HCT116 (cell line): Measurements from ENCODE around the gene NUP210. TPM values are rescaled to one million over a fixed set of nuclear protein-coding genes. Genes with fewer than 3 reads are reported as not detected.

Source experiments
- ATAC-seq: fragments of 200-7000 bp; cut with Tn5 transposase; 2 replicates; pipeline ENCODE4 v1.9.1; 2020; ENCODE audit warnings: mild to moderate bottlenecking, moderate library complexity
- BruUV-seq: library from RNA; stranded (reverse); fragments of 400-500 nt; replicated peaks from 2 replicates; lab custom pipeline; 2021; lab: Mats Ljungman, UMichigan
- CTCF ChIA-PET: fragments of 300-600 bp; sonication (Branson Sonifier 250); formaldehyde crosslinking; loops from one replicate; lab custom pipeline; 2021; ENCODE audit warnings: antibody characterized with exemption; lab: Charles Lee
- POLR2A ChIA-PET: fragments of 300-600, 350-600 bp; sonication (Branson Sonifier 250); formaldehyde crosslinking; loops from one replicate; lab custom pipeline; 2021; ENCODE audit warnings: antibody characterized with exemption; lab: Charles Lee
- RAD21 ChIA-PET, 2 experiments: fragments of 300-600 bp; sonication (Branson Sonifier 250); formaldehyde crosslinking; loops; one replicate each; lab custom pipeline; 2023; ENCODE audit warnings: low total read pairs in 2 of 2; ENCODE audit not compliant: uncharacterized antibody in 2 of 2, unreplicated experiment in 2 of 2, low non-redundant PET in 1 of 2; lab: Charles Lee
- DNase-seq: peaks from one replicate; pipeline ENCODE4 v3.0.0-alpha.2; 2010; ENCODE audit warnings: low read depth, low spot score
- H2AFZ ChIP-seq: fragments of 200-600 bp; shearing (Covaris generic), sonication (generic); 2 replicates; pipeline ENCODE4 v1.6.1; 2017; ENCODE audit warnings: low read depth, mixed run types, mixed read lengths, antibody characterized with exemption, low read length; ENCODE audit not compliant: poor library complexity, severe bottlenecking
- H3K27ac ChIP-seq: 2 replicates; pipeline ENCODE4 v1.5.1; 2012; ENCODE audit warnings: low read depth, low read length
- H3K27me3 ChIP-seq: fragments of 200-600 bp; sonication (generic); 2 replicates; pipeline ENCODE4 v1.6.1; 2016; ENCODE audit warnings: mixed run types, low read length, mixed read lengths; ENCODE audit not compliant: insufficient read depth
- H3K36me3 ChIP-seq, 2 experiments: fragments of 200-500 bp in 1 of 2; fragments of 200-600 bp in 1 of 2; sonication (Bioruptor generic) in 1 of 2; sonication (generic) in 1 of 2; 2 replicates each; pipeline versions ENCODE4 v1.5.1 to v1.6.1; 2014 to 2016; ENCODE audit warnings: low read length in 2 of 2, inconsistent platforms in 1 of 2, mixed read lengths in 1 of 2, mixed run types in 1 of 2; ENCODE audit not compliant: insufficient read depth in 2 of 2, control insufficient read depth in 1 of 2
- H3K4me1 ChIP-seq, 2 experiments: fragments of 200-600 bp in 1 of 2; sonication (generic) in 1 of 2; 2 replicates each; pipeline versions ENCODE4 v1.5.1 to v1.6.1; 2012 to 2017; ENCODE audit warnings: low read length in 2 of 2, inconsistent platforms in 1 of 2, mild to moderate bottlenecking in 1 of 2, mixed read lengths in 1 of 2, mixed run types in 1 of 2, moderate library complexity in 1 of 2; ENCODE audit not compliant: insufficient read depth in 2 of 2, control insufficient read depth in 1 of 2
- H3K4me2 ChIP-seq: fragments of 200-600 bp; sonication (generic); 2 replicates; pipeline ENCODE4 v1.6.1; 2017; ENCODE audit warnings: mixed run types, low read length, mixed read lengths
- H3K4me3 ChIP-seq, 2 experiments: fragments of 200-600 bp in 1 of 2; sonication (generic) in 1 of 2; replicated peaks in 1 of 2; 2 replicates each; pipeline ENCODE4 v1.5.1; 2011 to 2016; ENCODE audit warnings: low read length in 2 of 2, control low read depth in 1 of 2, low read depth in 1 of 2, mild to moderate bottlenecking in 1 of 2, mixed read lengths in 1 of 2, mixed run types in 1 of 2
- H3K79me2 ChIP-seq: fragments of 200-600 bp; sonication (generic); 2 replicates; pipeline ENCODE4 v1.6.1; 2017; ENCODE audit warnings: mild to moderate bottlenecking, mixed run types, low read length, moderate library complexity, mixed read lengths; ENCODE audit not compliant: insufficient read depth
- H3K9ac ChIP-seq: fragments of 200-600 bp; sonication (generic); 2 replicates; pipeline ENCODE4 v1.6.1; 2016; ENCODE audit warnings: low read length, mixed read lengths
- H3K9me2 ChIP-seq: fragments of 200-600 bp; sonication (generic), shearing (Covaris generic); 2 replicates; pipeline ENCODE4 v1.6.1; 2017; ENCODE audit warnings: mixed run types, mild to moderate bottlenecking, moderate library complexity; ENCODE audit not compliant: insufficient read depth
- H3K9me3 ChIP-seq, 2 experiments: fragments of 200-500 bp in 1 of 2; fragments of 200-600 bp in 1 of 2; sonication (Bioruptor generic) in 1 of 2; sonication (generic) in 1 of 2; 2 replicates each; pipeline ENCODE4 v1.6.1; 2014 to 2017; ENCODE audit warnings: low read length in 2 of 2, mixed read lengths in 2 of 2, inconsistent platforms in 1 of 2, low read depth in 1 of 2, mild to moderate bottlenecking in 1 of 2, mixed run types in 1 of 2, moderate library complexity in 1 of 2; ENCODE audit not compliant: control insufficient read depth in 1 of 2, insufficient read depth in 1 of 2
- H4K20me1 ChIP-seq: fragments of 200-600 bp; sonication (generic), shearing (Covaris generic); 2 replicates; pipeline ENCODE4 v1.6.1; 2017; ENCODE audit warnings: mixed run types, mild to moderate bottlenecking, moderate library complexity; ENCODE audit not compliant: insufficient read depth
- CBX3 ChIP-seq: IDR thresholded peaks from 2 replicates; pipeline ENCODE4 v1.6.1; 2012; ENCODE audit warnings: low read depth
- CEBPB ChIP-seq: IDR thresholded peaks from 2 replicates; pipeline ENCODE4 v1.6.1; 2012; ENCODE audit warnings: low read depth
- EGR1 ChIP-seq: IDR thresholded peaks from 2 replicates; pipeline ENCODE4 v1.6.1; 2012; ENCODE audit warnings: low read depth
- ELF1 ChIP-seq: IDR thresholded peaks from 2 replicates; pipeline ENCODE4 v1.6.1; 2012; ENCODE audit warnings: low read depth, borderline replicate concordance
- FOSL1 ChIP-seq: IDR thresholded peaks from 2 replicates; pipeline ENCODE4 v1.6.1; 2012; ENCODE audit warnings: low read depth
- JUND ChIP-seq: IDR thresholded peaks from 2 replicates; pipeline ENCODE4 v1.6.1; 2012
- POLR2A ChIP-seq: IDR thresholded peaks from 2 replicates; pipeline ENCODE4 v1.7.0; 2011; ENCODE audit warnings: borderline replicate concordance; ENCODE audit not compliant: insufficient read depth, insufficient read length; ENCODE audit errors: extremely low read depth
- RAD21 ChIP-seq: IDR thresholded peaks from 2 replicates; pipeline ENCODE4 v1.6.1; 2012; ENCODE audit warnings: low read depth, mild to moderate bottlenecking
- SIN3A ChIP-seq: IDR thresholded peaks from 2 replicates; pipeline ENCODE4 v1.6.1; 2012; ENCODE audit warnings: low read depth
- SRF ChIP-seq: IDR thresholded peaks from 2 replicates; pipeline ENCODE4 v1.6.1; 2012; ENCODE audit warnings: low read depth
- TCF7L2 ChIP-seq: IDR thresholded peaks from 2 replicates; pipeline ENCODE4 v1.7.0; 2011; ENCODE audit warnings: borderline replicate concordance, inconsistent platforms; ENCODE audit not compliant: insufficient read depth, insufficient read length; ENCODE audit errors: extremely low read depth
- ZBTB33 ChIP-seq: IDR thresholded peaks from 2 replicates; pipeline ENCODE4 v1.6.1; 2011; ENCODE audit warnings: mild to moderate bottlenecking, low read length, moderate library complexity; ENCODE audit not compliant: insufficient replicate concordance; ENCODE audit errors: extremely low read depth
- ZNF274 ChIP-seq: fragments of 200-500 bp; sonication (Bioruptor generic); IDR thresholded peaks from 2 replicates; pipeline ENCODE4 v1.6.1; 2014; ENCODE audit warnings: mild to moderate bottlenecking, low read depth, low read length, inconsistent platforms
- intact Hi-C: fragments of 100-400 bp; cut with micrococcal nuclease; formaldehyde crosslinking; loops from 2 replicates; pipeline ENCODE4 v1.10.0; 2022
- total RNA-seq: library from RNA; stranded (reverse); gene quantifications from one replicate; pipeline ENCODE4 v1.2.1, GENCODE V29; 2021; ENCODE audit not compliant: unreplicated experiment

Gene NUP210
- total RNA-seq, 1 experiment from 2014 or later: 74.9 TPM

GRCh38 chr3:13345772-13346171 lies 74.3 kb downstream of the NUP210 start:
- H3K9me2 ChIP-seq: no peaks in the 10 kb centered on the region
- no peaks in the 10 kb centered on the region for H3K9me3 ChIP-seq
- ChIA-PET CTCF (no interaction called here), POLR2A (no interaction called here), RAD21 (no interaction called here)
- no peak overlapping the region for H2AFZ ChIP-seq
- H3K4me1 ChIP-seq: no peaks in the 10 kb centered on the region
- no peaks in the 10 kb centered on the region for H3K27me3 ChIP-seq
- intact Hi-C loops: no loop called here
- no TSS peak for BruUV-seq
- no peak overlapping the region for H3K27ac ChIP-seq
- H3K79me2 ChIP-seq: no peaks in the 10 kb centered on the region
- H4K20me1 ChIP-seq: no peaks in the 10 kb centered on the region
- no peak overlapping the region for H3K4me2 ChIP-seq
- TF ChIP-seq ZNF274: no peak
- no peak for TF ChIP-seq EGR1
- TF ChIP-seq TCF7L2: no peak
- TF ChIP-seq ELF1: no peak
- TF ChIP-seq CEBPB: no peak
- no peak for TF ChIP-seq ZBTB33
- TF ChIP-seq SIN3A: no peak
- TF ChIP-seq POLR2A: no peak
- TF ChIP-seq SRF: no peak
- no peak for TF ChIP-seq JUND
- no peak for TF ChIP-seq RAD21
- no peak for TF ChIP-seq FOSL1
- no peak for TF ChIP-seq CBX3
- H3K36me3 ChIP-seq: peaks cover 16 to 17% of the 10 kb centered on the region in 2 experiments; a peak in 3 of 4 replicates
- H3K9ac ChIP-seq: no peak overlapping the region
- H3K4me3 ChIP-seq: no peak overlapping the region
- no peak for ATAC-seq
- DNase-seq: no peak
